HPDE6-E6E7 (cell line): ENCODE data around the gene PSTPIP2.
"Not testable (repeated sequence)": the region's sequence is repeated elsewhere in the genome, so short reads cannot be mapped to it uniquely, and the experiment has no call there.

Experiments used
- DNase-seq: peaks from one replicate; pipeline ENCODE4 v3.0.0; 2011; ENCODE audit warnings: missing footprints; ENCODE audit errors: extremely low spot score

The PSTPIP2 gene

DNA sequence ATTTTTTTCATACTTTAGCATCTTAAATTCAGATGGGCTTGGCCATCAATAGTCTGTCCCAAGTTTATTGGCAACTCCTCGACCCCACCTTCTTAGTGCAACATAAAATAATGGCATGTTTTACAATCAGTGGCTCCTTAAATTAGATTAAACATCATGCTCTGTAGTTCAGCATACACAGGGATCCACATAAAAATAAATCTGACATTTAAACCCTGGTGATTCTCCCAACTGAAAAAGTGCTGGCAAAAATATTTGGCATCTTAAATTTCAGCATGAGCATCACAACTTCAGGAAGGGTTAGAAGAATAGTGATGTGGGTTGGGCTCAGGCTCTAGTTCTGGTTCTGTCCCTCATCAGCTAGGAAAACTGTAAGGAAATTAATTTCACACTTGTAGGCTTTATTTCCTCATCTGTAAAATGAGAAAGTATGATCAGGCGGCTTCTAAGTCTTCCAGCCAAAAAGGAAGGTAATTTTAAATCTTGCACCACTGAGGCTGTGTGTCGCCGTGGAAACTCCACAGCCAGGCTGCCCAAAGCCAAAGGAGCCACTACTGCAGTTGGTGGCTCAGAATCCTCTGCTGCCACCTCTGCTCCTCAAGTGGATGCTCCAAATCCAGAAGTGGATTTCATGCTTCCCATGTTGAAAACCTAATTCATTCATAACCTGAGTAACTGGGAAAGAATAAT lies 87.4 kb downstream of the PSTPIP2 start:
- DNase-seq = no peak

DNA sequence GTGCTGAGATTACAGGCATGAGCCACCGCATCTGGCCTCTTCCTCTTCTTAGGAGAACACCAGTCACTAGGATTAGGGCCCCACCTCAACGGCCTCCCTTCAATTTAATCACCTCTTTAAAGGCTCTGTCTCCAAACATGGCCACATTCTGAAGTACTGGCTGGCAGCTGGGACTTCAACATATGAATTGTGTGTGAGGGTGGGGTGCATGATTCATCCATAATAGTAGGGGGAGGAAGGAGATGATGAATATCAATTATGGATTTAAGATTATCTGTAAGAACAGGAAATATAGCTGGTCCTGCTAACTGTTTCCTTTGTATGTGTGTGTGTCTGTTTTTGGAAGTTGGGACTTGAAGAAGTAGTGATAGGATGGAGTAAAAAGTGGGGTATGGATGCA lies 90.2 kb downstream of the PSTPIP2 start:
- no peak for DNase-seq

DNA sequence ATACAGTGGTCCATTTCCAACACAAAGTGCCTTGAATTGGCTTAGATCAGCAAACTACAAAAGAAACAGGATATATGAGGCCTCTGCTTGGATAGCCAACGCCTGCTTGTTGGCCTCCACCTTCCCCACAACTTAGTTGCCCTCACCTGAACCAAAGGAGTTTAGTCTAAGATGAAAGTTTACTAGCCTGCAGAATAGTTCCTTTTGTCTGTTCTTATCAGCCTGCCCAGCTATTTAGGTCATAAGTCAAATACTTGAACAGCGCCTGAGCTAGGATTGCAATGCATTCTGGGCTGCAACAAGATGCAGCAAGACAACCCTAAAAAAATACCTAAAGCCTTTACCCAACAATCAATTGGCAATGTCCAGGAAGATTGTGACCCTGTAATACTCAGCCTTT lies 91.8 kb downstream of the PSTPIP2 start:
- DNase-seq = no peak

DNA sequence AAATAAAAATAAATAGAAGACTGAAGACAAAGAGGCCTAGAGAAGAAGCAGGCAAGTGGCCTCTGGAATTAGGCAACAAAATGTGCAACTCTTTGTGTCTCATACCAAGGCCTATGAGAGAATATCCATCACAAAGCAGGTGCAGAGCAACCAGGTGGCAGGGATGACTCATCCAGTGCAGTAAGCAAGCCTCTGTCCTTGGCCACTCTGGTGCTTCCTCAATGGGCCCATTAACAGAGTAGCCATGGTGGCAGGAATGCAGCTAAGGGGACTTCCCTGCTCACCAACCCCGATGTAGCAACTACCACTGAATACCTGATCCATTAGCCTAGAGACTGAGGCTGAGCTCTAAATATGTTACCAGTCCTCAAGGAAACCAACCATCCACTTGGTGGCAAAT lies 94.0 kb downstream of the PSTPIP2 start:
- no peak for DNase-seq

DNA sequence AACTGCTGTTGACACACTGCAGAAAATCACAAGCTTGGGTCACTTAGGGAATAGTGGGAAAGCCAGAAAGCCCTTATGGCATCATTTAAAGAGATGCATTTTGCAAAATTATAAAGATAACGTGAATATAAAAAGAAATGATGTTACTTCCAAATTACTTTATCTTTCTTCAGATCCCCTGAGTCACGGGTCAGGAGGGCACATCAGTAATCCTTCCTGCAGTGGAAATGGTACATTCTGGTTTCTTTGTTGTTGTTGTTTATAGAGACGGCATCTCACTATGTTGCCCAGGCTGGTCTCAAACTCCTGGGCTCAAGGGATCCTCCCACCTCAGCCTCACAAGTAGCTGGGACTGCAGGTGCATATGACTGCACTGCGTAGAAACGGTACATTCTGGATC lies 95.1 kb downstream of the PSTPIP2 start:
- DNase-seq = no peak

DNA sequence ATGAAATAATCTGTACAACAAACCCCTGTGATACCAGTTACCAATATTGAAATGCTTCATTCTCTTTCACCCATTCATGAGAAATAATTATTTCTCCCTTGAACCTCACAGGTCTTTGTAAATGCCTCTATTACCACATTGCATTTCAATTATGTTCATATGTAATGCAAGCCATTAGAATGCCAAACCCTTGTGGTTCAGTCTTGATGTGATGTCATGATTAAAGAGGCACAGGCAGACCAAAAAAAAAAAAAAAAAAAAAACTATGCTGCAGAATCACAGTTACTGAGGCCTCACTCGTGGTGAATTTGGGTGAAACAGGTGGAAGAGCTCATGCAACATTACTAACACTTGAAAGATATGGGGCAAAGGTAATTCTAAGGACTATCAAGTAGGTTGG lies 95.5 kb downstream of the PSTPIP2 start:
- DNase-seq = no peak

DNA sequence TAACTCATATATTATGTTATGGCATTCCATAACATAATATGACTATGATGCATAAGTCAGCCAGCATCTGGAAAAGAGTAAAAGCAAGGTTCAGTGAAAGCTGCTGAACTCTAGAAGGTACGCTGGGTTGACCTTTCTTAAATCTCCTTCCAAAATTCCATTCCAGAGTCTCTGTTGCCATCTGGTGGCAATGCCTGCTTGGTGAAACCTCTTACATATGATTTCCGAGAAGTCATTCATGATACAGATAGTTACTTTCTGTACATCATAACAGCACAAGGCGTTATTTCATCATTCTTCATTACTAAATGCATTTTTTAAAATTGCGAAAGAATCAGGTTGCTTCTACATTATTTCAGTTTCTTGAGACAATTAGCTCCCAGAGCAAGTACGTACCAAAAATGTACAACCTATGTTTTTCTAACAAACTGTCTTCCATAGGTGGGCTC lies 97.9 kb downstream of the PSTPIP2 start:
- DNase-seq = peak; percentile 35

DNA sequence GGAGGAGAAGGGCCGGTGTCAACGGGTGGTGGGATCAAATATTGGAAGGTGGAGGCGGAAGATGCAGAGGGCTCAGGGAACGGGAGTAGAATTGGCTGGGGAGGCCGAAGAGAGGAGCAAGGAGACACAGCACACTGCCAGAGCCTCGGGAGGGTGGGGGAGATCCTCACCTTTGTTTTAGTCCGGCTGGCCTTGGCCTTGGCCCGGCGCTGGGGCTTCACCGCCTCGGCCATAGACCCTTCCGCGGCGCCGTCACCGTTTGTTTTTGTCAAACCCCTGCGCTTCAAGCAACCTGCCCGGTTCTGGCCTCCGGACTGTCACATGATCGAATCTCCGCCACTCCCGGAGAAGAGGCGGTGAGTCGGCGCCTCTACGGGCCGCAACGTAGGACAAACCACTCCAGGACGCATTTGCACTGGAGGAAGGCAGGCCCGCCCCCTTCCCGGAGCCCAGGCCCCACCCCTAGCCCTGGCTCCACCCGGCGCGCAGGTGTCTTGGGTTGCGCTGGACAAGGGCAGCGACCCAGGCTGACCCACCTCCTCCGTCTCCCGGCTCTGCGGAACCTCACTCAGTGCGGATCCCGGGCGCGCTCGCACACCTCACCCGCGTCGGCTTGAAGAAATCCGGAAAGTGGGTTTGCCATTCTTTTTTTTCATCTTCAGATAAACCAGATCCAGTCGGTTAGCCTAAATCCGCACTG lies 104.9 kb downstream of the PSTPIP2 start, which contains the start of gene EPG5:
EPG5 (minus strand) TSS at position 323 of the 700 bp plus-strand sequence; CDS start at position 233, 90 bp downstream.
- peak; percentile 94 for DNase-seq

DNA sequence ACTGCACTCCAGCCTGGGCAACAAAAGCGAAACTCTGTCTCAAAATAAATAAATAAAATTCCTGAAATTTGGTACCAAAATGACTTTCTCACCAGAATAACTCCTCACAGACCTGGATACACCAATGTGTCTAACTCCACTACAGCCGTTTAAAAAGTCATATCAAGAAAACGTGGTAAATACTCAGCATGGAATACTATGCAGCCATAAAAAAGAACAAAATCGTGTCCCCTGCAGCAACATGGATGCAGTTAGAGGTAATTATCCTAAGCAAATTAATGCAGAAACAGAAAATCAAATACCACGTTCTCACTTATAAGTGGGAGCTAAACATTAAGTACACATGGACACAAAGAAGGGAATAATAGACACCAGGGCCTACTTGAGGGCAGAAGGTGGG lies 107.1 kb downstream of the PSTPIP2 start:
- DNase-seq = not testable (repeated sequence)

DNA sequence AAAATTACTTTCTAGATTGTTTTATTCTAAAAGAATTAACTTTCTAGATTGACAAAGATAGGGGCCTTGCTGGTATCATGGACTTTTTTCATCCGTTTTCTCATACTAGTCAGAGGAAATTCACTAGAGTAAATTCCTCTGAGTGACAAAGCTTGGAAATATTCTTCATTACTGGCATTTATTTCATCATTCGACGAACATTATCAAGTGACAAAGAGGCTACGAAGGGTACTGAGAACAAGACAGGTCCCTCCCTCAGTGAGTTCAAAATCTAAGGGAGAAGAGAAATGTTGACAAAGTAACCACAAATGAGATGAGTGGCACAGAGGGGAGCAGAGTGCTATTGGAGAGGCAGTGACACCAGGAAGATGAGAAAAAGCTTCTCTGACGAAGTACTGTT lies 109.2 kb downstream of the PSTPIP2 start:
- DNase-seq = no peak

DNA sequence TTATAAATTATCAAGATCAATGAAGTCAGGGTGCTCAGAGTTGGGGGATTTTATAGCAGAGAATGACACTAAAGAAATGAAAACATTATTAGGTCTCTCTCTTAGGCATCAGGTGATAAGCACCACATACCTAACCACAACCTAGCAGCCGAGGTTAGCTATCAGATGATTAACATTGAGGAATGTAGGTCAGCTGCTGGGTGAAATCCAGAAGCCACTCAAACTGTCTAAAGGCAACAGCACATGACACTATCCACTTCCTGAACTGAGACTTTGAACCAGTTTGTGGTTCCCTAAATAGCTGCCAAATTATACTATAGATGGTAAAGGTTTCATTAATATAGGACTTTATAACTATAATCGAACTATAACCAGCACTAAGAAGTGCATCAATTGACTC lies 109.6 kb downstream of the PSTPIP2 start:
- DNase-seq = peak; percentile 34

DNA sequence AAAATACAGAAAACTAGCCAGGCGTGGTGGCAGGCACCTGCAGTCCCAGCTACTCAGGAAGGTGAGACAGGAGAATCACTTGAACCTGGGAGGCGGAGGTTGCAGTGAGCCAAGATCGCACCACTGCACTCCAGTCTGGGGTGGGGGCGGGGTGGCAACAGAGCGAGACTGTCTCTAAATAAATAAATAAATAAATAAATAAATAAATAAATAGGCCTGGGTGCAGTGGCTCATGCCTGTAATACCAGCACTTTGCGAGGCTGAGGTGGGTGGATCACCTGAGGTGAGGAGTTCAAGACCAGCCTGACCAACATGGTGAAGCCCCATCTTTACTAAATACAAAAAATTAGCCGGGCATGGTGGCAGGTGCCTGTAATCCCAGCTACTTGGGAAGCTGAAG lies 112.6 kb downstream of the PSTPIP2 start:
- not testable (repeated sequence) for DNase-seq

DNA sequence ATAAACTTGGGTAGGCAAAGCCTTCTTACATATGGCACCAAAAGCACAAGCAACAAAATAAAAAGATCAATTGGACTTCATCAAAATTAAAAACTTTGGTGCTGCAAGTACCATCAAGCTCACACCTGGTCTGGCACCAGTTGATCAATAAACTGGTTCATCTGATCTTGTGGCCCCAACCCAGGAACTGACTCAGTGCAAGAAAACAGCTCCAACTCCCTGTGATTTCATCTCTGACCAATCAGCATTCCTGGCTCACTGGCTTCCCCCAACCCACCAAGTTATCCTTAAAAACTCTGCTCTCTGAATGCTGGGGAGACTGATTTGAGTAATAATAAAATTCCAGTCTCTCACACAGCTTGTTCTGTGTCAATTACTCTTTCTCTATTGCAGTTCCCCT lies 113.3 kb downstream of the PSTPIP2 start:
- no peak for DNase-seq

DNA sequence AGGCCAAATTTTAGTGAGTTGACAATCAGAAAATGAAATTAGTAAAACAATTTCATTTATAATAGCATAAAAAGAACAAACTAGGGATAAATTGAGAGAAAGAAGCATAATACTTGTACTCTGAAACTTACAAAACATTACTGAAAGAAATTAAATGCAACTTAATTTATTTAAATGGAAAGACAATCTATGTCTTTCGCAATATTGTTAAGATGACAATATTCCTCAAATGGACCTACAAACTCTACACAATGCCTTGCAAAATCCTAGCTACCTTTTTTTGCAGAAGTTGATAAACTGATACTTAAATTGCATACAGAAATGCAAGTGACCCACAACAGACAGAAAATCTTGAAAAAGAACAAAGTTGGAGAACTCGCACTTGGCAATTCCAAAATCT lies 114.0 kb downstream of the PSTPIP2 start:
- no peak for DNase-seq

DNA sequence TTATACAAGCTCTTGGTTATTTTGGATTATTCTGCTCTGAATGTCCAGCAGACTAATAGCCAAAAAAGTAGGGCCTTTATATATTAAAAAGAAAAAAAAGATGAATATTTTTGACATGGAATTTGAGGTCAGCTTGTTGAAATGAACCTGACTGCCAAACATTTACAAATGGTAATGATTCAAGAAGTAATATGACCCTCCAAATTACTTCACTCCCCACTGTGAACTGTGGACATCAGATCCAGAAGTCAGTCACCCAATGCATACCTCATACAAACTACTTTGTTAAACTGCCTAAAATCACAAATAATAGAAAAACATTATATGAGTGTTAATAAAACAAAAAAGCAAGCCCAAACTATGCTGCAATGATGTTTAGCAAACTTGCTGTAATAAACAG lies 115.0 kb downstream of the PSTPIP2 start:
- DNase-seq = no peak

DNA sequence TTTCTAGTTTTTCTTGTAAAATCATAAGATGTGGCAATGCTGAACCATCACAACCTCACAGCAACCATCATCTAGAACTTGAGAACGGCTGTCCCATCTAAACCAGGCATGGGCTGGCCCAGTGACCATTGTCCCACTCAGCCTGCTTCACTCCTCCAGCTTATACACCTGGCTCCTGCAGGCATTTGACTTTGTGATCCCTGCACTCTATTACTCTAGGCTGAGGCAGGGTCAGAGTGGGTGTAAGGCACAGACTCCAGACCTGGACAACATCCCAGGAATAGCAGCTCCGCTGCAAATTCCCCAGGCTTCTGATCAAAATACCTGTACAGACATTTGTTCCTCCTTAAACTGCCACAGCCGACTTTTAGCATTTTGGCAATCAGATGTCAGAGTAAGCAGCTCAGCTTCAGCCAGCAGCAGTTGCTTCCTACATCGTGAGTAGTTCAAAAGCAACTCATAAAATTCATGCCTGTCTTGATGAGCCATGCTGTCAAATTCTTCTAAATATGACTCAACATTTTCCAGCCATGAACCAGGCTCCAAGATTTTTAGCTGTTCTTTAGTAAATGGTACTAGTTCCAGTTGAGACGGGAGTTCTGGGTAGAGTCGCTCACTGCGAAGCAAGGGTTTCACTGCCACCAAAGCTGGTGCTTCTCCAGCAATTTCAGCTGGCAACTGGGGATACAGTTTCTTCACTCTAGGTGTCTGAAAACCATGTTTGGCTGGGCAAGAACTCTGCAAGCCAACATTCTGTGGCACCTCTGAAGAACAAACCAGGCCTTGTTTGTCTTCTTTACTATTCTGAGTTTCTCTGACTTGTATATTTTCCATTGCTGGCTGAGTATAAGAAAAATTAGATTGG lies 117.8 kb downstream of the PSTPIP2 start:
- DNase-seq = peak; percentile 70

DNA sequence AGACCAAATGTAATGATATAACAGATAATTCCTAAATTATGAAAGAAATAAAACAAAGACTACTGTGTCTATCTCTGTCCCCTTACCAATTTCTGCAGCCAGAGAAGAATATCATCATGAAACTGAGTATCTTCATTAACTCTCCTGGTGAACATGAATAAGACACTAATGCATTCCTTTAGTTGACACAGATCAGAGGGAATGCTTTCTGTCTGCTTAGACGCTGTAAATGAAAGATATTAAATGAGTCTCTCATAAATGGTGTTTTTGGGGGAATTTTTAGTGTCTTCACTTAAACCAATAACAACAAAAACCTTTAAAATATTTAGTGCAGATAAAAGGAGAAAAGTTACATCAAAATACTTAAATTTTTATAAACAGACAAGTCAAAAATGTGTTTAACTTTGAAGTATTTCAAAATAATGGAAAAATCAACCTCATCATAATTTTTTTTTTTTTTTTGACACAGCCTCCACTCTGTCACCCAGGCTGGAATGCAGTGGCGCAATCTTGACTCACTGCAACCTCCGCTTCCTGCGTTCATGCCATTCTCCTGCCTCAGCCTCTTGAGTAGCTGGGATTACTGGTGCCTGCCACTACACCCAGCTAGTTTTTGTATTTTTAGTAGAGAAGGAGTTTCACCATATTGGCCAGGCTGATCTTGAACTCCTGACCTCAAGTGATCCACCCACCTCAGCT lies 120.9 kb downstream of the PSTPIP2 start:
- no peak for DNase-seq

DNA sequence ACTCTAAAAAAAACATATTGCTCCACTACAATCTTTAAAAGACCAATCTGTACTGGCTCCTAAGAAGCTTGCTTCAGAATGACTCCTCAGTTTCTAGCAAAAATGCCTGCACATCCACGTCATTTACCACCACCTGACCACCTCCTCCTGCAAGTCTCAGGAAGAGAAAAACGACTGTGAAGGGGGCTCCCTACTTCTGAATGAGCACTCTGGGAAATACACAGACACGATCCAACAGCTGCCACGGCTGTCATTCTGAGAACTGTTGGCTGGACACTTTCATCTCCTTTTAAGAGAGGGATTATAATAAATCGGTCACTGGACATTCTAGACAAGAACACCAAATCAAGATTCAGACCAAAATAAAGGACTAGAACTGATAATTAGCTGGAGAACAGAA lies 126.4 kb downstream of the PSTPIP2 start:
- no peak for DNase-seq

DNA sequence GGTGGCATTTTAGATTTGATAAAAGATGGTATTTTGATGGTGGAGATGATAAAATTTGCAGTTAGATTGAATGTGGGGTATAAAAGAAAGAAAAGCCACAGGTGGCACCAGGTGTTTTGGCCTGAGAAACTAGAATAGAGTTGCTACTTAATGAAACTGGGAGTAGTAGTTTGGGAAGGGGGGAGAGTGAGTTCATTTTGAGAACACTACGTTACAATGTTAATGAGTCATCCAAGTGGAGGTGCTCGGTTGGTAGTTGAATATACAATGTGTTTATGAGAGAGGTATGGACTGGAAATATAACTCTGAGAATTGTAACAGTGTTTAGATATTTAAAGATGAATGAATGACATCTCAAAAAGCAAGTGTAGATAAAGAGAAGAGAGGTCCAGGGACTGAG lies 131.3 kb downstream of the PSTPIP2 start:
- no peak for DNase-seq

DNA sequence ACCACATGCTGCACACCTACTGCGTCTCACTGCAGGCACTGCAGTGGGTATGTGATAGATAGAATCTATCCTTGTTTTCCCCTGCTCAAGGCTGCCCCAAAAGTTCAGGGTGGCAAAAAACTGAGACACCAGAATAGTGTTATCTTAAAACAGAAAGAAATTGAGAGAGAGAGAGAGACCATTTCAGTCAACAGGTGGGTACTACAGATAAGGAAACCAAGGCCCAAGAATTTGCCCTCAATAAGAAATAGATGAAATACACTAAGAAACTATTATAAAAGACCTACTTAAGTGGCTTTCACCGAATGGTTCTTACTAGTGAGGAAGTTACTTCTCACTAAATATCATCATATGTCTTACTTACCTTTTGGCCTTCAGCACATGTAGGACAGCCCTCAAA lies 132.8 kb downstream of the PSTPIP2 start:
- DNase-seq = no peak

DNA sequence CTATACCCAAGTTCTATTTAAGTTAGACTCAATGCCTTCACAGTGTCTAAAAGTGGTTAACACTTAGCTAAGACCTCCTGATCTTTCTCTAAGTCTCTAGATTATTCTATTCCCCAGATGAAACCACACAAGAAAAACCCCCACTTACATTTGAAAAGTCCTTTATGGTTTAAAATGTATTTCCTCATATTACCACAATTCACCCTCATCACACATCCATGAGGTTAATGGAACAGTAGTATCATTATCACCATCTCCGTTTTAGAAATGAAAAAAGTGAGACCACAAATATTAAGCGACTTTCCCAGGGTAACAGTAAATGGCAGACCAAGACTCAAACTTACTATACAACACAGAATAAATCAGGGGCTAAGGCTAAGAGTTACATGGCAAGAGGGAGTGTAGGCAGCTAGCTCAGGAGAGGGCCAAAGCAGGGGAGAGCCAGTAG lies 133.5 kb downstream of the PSTPIP2 start:
- no peak for DNase-seq
